Kasumi-1 (cell line): ENCODE results near the gene MGAT4C.
"Not testable (repeated sequence)": the region's sequence is repeated elsewhere in the genome, so short reads cannot be mapped to it uniquely, and the experiment has no call there.

ENCODE experiments used
- DNase-seq, 2 experiments: peaks; one replicate each; lab custom pipeline; 2025; lab: John Stamatoyannopoulos, UW

The MGAT4C gene

DNA sequence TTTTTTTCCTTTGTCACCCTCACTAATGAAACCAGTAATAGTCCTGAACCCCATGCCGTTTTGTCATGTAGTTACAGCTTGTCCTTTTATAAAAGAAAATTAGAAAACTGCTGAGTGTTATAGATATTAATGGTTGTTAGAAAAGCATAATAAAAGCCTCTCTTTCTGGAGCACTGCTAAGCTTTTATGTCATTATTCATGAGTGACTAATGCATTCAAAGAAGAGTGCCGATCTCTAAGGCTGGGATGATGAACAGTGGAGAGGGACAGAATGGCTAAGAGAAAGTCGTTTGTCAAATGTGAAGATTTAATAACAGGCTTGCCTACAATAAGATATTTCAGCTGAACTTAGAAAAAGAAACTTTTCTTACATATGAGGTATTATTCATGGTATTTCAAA, 121.6 kb downstream of the MGAT4C start:
- no peak for DNase-seq

DNA sequence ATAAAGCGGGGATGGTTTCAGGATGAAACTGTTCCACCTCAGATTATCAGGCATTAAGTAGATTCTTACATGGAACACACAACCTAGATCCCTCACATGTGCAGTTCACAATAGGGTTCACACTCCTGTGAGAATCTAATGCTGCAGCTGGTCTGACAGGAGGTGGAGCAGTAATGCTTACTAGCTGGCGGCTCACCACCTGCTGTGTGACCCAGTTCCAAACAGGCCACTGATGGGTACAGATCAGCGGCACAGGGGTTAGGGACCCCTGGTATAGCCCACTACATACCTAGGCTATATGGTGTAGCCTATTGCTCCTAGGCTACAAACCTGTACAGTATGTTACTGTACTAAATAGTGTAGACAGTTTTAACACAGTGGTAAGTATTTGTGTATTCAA, 129.3 kb downstream of the MGAT4C start:
- not testable (repeated sequence) for DNase-seq

DNA sequence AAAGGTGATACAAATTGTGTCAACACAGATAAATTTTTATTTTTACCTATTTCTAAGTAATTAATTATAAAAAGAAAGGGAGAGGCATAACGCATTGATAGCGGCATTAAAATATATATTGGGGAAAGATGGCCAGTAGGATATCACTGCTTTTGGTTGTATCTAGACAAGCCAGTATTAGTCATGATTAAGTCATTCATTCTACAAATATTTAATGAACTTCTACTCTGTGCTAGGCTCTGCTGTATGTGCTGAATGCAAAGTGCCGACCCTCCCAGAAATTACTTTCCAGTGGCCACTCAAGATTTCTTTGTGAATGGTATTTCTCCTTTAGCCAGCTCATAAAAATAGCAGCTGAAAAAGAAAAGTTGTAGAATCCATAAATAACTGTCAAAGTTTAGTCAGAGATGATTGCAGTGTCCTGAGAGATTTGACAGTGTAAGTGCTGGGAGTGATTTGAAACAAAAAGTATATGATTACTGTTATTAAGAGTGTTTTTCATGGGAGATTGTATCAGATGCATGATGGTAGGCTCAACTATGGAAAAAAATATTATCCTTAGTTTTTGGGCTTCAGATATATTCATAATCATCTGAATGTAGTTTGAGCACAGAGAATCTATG, 133.2 kb downstream of the MGAT4C start:
- no peak for DNase-seq

DNA sequence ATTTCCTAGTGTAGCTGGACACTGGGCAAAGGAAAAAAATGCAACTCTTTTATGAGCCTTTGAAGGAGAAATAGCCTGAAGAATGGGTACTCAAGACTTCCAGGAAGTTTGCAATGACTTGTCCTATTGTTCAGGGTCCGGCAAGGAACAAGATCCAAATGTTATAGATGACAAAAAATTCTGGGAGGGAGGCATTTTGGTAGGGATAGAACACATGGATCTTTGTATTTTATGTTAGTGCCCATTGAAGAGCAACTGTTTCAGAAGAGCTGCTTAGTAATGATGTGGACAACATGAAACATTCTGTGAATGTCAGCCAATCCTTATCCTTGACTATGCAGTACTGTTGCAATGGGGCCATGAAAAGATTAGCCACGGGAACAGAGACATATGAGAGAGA, 138.0 kb downstream of the MGAT4C start:
- no peak for DNase-seq

DNA sequence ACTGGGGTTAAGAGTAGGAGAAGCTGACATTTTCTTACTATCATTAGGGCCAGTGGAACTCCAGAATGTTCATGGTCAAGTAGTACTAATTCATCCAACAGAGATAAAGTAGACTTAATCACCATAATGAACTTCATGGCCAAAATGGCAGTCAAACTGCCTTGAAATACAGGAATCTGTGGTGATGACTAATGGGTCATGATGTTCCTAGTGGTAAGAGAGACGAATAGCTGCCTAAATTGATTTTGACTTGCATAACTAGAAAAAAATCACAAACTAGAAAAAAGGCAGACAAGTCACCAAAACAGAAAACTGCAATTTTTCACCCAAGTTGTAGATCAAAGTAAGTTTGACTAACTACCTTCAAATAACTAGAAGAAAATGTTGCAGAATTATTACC, 138.5 kb downstream of the MGAT4C start:
- no peak for DNase-seq

DNA sequence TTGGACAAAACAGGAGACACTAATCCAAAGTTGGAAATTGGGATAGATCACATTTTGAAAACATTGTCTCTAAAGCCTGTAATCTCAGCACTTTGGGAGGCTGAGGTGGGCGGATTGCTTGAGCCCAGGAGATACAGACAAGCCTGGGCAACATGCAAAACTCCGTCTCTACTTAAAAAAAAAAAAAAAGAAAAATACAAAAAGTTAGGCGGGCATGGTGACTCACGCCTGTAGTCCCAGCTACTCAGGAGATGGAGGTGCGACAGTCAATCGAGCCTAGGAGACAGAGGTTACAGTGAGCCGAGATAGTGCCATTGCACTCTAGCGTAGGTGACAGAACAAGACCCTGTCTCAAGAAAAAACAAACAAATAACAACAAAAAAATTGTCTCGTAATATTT, 152.1 kb downstream of the MGAT4C start:
- no peak for DNase-seq

DNA sequence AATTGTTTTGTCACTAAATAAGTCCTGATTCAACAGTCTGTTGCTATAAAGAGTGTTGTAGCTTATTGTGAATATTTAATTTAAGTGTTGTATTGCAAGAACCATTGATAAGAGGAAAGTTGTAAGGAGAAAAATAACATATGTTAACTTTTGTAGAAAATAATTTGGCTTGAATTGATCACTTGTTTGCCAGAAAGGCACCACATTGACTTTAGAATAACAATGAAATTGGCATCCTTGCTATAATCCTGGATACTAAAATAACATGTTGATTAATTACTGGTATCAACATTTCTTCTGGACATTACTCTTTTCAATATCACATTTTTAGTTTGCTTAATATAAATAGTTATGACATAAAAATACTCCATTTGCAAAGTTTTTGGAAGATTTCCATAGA, 159.0 kb downstream of the MGAT4C start:
- DNase-seq = no peak

DNA sequence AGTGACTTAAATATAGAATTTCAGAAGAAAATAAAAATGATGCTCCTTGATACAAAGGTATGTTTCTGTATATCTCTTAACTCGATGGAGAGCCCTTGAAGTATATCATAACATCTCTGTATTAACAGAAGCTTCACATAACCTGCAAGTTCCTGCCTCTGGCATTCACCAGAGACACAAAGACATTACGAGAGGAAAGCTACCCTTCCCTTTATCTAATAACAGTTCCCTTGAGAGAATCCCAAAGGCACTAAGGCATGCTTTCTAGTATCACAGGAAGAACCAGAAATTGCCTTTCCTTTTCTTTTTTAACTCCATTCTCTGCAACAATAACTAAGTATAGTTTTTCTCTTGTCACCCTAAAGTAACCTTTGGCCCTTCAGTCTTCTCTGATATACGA, 164.5 kb downstream of the MGAT4C start:
- DNase-seq = no peak

DNA sequence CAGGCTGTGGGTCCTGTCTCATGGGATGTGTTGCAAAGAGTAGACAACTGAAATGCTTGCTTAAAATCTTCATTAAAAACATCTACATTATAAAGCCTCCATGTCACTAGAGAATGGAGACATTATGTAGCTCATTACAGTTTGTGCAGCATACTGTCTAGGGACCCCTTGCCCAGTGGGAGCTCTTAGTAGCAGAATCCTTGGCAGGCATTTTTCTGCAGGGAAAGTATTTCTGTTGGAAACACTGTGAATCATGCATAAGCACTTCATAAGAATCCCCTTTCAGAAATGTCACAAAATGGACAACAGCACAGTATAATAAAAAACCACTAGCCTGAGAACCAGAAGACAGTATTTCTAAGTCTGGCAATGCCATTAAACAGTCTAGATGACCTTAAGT, 174.3 kb downstream of the MGAT4C start:
- DNase-seq = no peak

DNA sequence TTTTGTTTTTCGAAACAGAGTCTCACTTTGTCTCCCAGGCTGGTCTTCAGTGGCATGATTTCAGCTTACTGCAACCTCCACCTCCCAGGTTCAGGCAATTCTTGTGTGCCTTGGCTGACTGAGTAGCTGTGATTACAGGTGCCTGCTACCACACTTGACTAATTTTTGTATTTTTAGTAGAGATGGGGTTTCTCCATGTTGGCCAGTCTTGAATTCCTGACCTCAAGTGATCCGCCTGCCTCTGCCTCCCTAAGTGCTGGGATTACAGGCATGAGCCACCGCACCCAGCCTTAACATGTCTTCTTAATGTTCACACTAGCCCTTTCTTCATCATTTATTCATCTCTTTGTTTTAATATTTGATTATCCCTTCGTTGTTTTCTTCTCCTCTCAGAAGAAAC, 197.1 kb downstream of the MGAT4C start:
- not testable (repeated sequence) for DNase-seq

DNA sequence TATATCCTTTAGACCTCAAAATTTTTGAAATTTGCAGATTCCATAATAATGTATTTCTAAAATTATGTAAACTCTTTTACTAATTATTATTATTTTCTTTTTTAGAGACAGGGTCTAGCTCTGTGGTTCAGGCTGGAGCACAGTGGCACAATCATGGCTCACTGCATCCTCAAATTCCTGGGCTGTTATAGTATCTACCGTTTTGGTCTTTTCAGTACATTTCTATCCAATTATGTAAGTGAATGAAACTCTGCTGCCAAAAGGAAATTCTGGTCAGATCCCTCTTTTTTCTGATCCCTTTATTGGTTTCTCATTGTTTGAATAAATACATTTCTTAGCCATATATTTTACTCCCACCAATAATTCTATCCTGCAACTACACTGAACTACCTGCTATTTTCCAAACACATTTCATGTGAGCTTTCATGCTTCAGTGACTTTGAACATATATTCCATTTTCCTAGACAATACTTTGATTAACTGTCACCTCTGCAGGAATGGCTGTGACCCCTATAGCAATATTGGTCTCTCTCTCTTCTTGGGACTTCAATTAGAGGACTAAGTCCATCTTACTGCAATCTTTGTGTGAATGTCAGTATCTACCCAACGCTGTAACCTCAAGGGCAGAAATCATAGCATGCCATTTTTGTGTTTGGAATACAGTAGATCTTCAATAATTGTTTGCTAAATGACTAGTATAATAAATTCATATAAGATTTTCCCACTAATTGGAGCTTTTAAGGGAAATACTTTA, 198.9 kb downstream of the MGAT4C start:
- DNase-seq = no peak

DNA sequence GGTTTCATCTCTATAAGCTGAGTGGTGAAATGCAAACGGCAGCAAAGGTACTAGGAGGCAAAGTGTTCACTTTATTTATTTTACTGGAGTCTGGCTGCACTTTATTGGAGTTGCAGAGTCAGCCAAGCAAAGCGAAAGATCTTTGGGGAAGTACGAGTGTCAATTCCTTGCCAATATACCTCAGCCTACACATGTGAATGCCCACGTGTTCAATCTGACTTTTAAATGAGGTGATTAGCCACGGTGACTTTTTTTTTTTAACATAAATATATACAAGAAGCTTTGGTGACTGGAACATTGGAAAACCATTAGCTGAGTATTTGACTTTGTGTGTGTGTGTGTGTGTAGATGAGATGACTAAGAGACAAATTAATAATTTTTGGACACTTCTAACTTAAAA, 203.3 kb downstream of the MGAT4C start:
- no peak for DNase-seq

DNA sequence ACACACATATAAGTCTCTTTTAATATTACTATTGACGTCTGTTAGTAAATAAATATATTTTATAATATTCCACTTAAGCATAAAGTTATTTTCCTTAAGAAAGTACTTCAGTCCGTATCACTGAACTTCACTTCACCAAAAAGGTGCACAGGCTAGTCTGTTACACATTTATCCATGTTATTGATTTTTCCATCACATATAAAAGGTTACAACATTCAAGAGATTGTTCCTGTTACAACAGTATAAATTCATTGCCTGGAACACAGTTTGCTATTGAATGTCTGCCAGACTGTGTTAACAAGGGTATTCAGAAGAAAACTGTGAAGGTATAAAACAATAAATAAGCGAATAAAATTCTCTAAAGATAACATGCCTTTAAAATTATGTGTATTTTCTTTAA, 206.2 kb downstream of the MGAT4C start:
- no peak for DNase-seq

DNA sequence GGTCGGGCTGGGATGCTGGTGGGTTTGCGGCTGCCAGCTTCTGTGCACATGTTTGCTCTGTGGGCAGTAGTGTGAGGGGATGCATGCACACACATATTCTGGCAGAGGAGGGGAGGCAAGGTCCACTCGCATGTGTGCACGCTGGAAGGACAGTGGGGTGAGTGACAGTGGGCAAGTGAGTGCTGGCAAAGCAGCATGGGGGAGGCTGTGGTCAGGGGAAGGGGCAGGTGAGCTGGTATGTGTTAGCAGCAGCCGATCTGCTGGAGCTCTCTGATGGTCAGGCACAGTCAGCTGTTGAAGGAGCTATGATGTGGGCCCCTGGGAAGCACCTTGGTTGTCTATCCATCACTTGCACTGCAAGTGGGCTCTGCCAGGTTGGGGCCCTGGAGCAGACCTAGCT, 211.8 kb downstream of the MGAT4C start:
- no peak for DNase-seq

DNA sequence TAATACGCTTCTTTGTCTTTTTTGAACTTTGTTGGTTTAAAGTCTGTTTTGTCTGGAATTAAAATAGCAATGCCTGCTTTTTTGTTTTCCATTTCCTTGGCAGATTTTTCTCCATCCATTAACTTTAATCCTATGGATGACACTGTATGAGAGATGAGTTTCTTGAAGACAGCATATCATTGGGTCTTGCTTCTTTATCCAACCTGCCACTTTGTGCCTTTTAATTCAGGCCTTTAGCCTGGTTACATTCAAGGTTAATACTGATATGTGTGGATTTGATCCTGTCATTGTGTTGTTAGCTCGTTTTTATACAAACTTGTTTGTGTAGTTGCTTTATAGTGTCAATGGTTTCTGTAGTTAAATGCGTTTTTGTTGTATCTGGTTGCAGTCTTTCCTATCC, 214.1 kb downstream of the MGAT4C start:
- DNase-seq = no peak

DNA sequence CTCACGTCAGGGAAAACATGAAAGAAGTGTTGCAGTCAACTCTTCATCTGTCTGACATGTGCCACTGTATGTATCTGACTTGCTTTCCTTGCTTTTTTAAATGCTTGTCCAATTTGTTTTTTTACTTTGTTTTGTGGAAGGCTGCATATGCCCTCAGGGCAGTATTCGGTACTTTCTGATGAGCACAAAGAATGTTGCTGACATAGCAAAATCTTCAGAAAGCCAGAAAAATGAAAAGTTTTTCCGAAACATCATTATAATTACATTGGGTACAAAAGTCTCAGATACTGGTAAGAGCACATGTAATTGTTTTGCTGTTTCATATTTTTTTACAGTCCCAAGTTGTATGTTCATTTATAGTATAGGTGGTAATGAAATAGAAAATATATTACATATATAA, 237.8 kb downstream of the MGAT4C start:
- no peak for DNase-seq

DNA sequence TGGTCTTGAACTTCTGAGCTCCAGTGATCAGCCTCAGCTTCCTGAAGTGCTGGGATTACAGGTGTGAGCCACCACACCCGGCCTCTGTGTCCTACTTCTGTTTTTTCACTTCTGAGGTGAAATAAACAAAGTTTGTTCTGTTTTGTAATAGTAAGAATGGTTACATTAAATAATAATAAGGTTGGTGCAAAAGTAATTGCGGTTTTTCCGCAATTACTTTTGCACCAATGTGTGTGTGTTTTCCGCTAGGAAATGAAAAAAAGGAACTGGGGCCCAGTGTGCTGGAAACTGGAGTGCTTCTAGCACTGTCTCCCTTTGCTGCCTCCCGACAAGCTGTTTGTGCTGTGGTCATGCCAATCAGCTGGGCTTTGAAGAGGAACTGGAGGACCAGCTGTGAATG, 241.2 kb downstream of the MGAT4C start:
- DNase-seq = no peak

DNA sequence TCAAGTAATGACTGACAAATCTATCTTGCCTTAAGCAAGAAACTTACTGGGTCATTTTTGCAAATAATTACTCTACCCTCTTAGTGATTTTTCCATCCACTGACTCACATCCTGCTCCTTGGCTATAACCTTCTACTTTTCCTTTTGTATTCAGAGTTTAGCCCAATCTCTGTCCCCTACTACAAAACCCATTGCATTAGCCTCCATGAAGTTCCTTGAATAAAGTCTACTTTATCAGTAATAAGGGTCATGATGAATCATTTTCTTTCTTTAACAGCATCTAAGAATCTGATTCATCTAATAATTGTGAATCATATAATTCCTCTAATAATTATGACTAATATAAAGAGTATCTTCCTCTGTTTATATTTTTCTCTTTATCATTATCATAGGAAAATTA, 249.5 kb downstream of the MGAT4C start:
- DNase-seq = no peak

DNA sequence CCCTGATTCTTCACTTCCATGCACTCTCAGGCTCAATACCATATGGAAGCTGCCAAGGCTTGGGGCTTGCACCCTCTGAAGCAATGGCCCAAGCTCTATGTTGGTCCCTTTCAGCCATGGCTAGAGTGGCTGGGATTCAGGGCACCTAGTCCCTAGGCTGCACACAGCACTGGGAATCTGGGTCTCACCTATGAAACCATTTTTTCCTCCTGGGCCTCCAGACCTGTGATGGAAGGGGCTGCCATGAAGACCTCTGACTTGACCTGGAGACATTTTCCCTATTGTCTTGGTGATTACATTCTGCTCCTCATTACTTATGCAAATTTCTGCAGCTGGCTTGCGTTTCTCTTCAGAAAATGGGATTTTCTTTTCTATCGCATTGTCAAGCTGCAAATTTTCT, 258.1 kb downstream of the MGAT4C start:
- no peak for DNase-seq

DNA sequence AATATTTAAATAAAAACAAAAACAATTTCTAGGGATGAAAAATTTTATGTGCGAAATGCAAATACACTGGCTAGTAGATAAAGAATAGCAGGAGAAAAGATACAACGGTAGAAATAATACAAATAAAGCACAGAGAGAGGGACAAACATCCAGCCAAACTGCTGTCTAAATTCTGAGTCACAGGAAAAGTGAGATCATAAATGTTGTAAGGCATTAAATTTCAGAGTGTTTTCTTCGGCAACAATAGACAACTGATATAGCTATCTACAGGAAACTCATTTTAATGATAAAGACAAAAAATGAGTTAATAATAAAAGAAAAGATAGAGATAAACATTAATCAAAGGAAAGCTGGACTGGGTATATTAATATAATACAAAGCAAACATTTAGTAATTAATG, 259.9 kb downstream of the MGAT4C start:
- DNase-seq = no peak

DNA sequence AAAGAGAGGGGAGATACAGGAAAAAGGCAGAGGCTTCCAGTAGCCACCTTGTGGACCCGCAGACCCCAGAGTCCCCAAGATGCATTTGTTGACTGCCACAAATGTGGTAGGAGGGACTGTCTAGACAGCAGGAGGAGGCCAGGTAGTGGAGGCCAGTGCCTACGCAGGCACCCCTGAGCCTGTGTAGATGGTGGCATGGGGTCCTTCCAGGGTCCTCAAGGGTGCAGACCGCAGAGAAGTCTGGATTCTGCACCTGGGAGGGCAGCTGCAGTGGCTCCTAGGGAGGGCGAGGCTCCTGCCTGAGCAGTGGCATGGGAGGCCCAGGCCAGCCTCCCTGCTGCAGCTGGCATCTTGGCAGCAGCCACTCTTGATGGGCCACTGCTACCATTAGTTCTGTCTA, 262.4 kb downstream of the MGAT4C start:
- no peak for DNase-seq

DNA sequence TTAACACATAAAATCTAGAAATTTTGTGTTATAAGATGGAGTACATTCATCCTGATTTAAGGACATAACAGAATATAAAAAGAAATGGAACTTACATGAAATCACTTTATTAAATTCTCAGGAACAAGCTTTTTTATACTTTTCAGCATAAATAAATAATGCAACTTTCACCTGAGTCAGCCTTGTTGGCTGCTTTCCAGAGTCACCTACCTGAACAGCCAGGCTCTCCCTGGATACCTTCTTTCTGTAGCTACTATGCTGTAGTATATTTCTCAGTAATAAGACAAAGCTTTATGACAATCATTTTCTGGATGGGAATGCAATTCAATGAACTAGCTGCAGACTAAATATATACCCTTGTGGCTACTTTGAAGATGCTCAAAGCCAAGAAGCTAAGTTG, 270.2 kb downstream of the MGAT4C start:
- no peak for DNase-seq

DNA sequence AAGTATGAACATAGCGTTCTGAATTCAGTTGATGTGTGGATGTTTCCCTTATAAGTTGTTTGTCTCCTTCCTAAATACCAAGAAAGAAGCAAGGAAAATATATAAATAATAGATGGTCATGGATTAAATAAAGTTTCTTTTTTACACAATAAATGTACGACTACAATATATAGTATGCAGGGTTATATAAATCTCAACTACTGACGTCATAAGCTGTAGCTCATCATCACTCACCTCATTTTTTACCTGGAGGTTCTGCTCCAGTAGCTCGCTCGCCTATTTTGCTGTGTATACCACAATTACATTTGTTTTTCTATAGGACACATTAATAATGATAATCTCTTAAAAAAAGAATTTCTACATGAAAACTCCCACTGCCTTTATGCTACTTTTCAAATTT, 272.6 kb downstream of the MGAT4C start:
- DNase-seq = no peak

DNA sequence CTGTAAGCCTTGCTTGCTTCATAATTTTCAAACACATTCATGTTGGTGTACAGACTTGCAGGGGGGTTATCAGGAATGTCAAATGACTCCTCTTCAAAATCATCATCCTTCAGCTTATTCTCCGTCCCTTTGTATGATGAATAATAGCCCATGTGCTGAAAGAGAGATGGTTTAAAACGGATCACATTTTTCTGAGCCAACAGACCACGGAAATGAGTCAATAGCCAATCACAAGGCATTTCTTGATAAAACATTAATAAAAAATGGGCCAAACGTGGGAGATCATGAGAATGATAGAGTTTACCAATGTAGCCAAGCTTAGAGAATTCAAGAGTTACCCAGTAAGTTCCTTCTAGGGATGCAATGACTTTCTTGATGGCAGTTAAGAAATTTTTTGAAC, 276.6 kb downstream of the MGAT4C start:
- no peak for DNase-seq
